Measurements from ENCODE around the gene ZNF133.
"Not testable (repeated sequence)": the region's sequence is repeated elsewhere in the genome, so short reads cannot be mapped to it uniquely, and the experiment has no call there.

The ZNF133 gene

DNA sequence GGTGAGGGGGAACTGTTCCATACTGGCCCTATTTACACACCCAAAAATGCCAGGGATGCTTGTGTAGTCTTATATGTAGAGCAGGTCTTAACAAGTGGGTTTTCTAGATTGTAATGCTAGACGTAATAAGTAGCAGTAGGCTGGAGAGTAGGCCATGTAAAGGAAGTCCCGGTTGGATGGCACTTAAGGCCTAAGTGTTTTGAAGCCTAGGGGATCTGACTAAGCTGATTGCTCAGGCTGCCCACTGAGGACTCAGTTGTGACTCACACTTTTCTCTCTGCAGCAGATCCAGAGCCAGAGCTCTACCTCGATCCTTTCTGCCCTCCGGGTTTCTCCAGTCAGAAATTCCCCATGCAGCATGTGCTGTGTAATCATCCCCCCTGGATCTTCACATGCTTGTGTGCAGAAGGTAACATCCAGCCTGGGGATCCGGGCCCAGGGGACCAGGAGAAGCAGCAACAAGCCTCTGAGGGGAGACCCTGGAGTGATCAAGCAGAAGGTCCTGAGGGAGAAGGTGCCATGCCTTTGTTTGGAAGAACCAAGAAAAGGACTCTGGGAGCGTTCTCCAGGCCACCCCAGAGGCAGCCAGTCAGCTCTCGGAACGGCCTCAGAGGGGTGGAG, 26.6 kb downstream of the ZNF133 start:
- no peak overlapping the region for H3K27ac ChIP-seq (ENCODE audit: low read length)
- no peaks in the 10 kb centered on the region for H3K27me3 ChIP-seq (ENCODE audit: control insufficient read depth in 1 of 2, insufficient read depth in 2 of 2, low read length in 2 of 2)
- no peaks in the 10 kb centered on the region for H3K9me3 ChIP-seq (ENCODE audit: control insufficient read depth in 2 of 2, low read length in 2 of 2)
- no peak overlapping the region for H3K9ac ChIP-seq (ENCODE audit: low read length in 2 of 2)
- H3K4me1 ChIP-seq (ENCODE audit: control insufficient read depth, insufficient read depth, low read length) = no peaks in the 10 kb centered on the region
- H3K36me3 ChIP-seq (ENCODE audit: control insufficient read depth in 2 of 2, insufficient read depth in 2 of 2, low read length in 2 of 2) = peaks cover 27 to 35% of the 10 kb centered on the region in 2 donors
- no peak overlapping the region for H3K4me3 ChIP-seq (ENCODE audit: low read length in 2 of 2)

DNA sequence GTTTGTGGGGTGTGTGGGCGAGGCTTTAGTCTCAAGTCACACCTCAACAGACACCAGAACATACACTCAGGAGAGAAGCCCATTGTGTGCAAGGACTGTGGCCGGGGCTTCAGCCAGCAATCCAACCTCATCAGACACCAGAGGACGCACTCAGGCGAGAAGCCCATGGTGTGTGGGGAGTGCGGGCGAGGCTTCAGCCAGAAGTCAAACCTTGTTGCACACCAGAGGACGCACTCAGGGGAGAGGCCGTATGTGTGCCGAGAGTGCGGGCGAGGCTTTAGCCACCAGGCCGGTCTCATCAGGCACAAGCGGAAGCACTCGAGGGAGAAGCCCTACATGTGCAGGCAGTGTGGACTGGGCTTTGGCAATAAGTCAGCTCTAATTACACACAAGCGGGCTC, 27.8 kb downstream of the ZNF133 start:
- Histone ChIP-seq H3K27me3 (ENCODE audit: control insufficient read depth in 1 of 2, insufficient read depth in 2 of 2, low read length in 2 of 2) (no peaks in the 10 kb centered on the region), H3K9me3 (ENCODE audit: control insufficient read depth in 2 of 2, low read length in 2 of 2) (no peaks in the 10 kb centered on the region), H3K27ac (ENCODE audit: low read length) (no peak overlapping the region), H3K4me3 (ENCODE audit: low read length in 2 of 2) (no peak overlapping the region), H3K36me3 (ENCODE audit: control insufficient read depth in 2 of 2, insufficient read depth in 2 of 2, low read length in 2 of 2) (peaks cover 27 to 32% of the 10 kb centered on the region in 2 donors), H3K9ac (ENCODE audit: low read length in 2 of 2) (no peak overlapping the region), H3K4me1 (ENCODE audit: control insufficient read depth, insufficient read depth, low read length) (no peaks in the 10 kb centered on the region)

DNA sequence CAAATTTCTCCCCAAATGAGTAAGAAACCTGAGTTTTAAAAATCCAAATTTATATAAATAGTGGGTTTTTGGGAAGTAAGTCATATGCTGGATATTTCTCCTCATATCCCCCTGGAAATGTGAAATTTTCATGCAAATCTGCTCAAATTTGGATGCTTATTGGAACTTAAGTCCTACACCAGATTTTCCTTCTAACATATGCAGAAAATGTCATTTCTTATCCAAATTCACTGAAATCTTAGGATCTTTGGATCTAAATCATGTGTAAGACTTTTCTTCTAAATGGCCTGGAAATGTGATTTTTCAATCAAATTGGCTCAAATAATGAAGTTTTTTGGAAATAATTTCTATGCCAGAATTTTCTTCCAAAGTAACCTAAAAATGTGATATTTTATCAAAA, 33.0 kb downstream of the ZNF133 start:
- H3K9me3 ChIP-seq (ENCODE audit: control insufficient read depth in 2 of 2, low read length in 2 of 2) = no peaks in the 10 kb centered on the region
- no peak overlapping the region for H3K9ac ChIP-seq (ENCODE audit: low read length in 2 of 2)
- H3K36me3 ChIP-seq (ENCODE audit: control insufficient read depth in 2 of 2, insufficient read depth in 2 of 2, low read length in 2 of 2) = peaks cover 8 to 11% of the 10 kb centered on the region in 2 donors
- no peak overlapping the region for H3K27ac ChIP-seq (ENCODE audit: low read length)
- H3K4me1 ChIP-seq (ENCODE audit: control insufficient read depth, insufficient read depth, low read length) = no peaks in the 10 kb centered on the region
- no peaks in the 10 kb centered on the region for H3K27me3 ChIP-seq (ENCODE audit: control insufficient read depth in 1 of 2, insufficient read depth in 2 of 2, low read length in 2 of 2)
- H3K4me3 ChIP-seq (ENCODE audit: low read length in 2 of 2) = no peak overlapping the region

DNA sequence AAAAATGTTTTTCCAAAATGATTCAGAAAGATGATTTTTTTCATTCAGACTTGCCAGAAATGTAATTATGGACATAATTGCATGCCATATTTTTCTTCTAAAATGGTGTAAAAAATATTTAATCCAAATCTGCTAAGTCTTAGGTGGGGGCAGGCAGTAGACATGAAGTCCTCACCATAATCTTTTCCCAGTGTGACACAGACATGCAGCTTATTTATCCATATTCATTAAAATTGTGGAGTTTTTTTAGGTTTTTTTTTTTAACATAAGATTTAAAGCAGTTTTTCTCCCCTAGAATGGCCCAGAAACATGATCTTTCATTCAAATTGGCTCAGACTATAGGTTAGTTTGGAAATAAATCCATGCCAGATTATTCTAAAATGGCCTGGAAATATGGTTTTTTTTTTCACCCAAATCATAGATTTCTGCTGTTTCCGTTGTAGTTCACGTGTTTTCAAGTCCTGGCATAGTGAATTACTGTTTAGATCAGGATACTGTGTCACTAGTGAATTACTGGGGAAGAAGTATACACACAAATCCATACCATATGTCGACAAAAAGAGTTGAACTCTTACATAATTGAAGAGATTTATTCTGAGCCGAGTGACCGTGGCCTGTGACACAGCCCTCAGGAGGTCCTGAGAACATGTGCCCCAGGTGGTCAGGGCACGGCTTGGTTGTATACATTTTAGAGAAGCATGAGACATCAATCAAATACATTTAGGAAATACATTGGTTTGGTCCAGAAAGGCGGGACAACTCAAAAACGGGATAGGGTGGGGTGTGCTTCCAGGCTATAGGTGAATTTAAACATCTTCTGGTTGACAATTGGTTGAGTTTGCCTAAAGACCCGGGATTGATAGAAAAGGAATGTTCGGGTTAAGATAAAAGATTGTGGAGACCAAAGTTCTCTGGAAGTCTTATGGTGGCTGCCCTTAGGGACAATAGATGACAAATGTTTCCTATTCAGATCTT, 33.9 kb downstream of the ZNF133 start:
- Histone ChIP-seq H3K4me3 (ENCODE audit: low read length in 2 of 2) (no peak overlapping the region), H3K9ac (ENCODE audit: low read length in 2 of 2) (no peak overlapping the region), H3K4me1 (ENCODE audit: control insufficient read depth, insufficient read depth, low read length) (no peaks in the 10 kb centered on the region), H3K27me3 (ENCODE audit: control insufficient read depth in 1 of 2, insufficient read depth in 2 of 2, low read length in 2 of 2) (no peaks in the 10 kb centered on the region), H3K36me3 (ENCODE audit: control insufficient read depth in 2 of 2, insufficient read depth in 2 of 2, low read length in 2 of 2) (peaks cover 3 to 6% of the 10 kb centered on the region in 2 donors), H3K9me3 (ENCODE audit: control insufficient read depth in 2 of 2, low read length in 2 of 2) (no peaks in the 10 kb centered on the region), H3K27ac (ENCODE audit: low read length) (no peak overlapping the region)

DNA sequence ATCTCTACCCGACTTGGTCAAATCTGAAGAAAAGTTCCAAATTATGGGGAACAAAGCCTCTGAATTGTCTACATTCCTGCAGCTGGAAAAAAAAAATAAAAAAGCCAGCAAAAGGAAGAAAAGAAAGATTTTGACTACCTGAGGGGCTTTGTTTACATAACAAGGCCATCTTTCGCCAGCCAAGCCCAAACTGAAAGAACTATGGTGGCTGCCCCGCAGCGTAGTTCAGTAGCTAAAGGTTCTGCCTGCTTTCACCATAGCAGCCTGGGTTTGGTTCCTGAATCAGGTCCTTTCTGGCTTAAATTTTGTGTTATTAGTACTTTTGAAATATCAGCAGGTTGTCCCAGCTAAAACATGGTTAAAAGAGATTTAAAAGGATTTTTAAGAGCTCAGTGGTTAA, 35.4 kb downstream of the ZNF133 start:
- H3K27me3 ChIP-seq (ENCODE audit: control insufficient read depth in 1 of 2, insufficient read depth in 2 of 2, low read length in 2 of 2) = no peaks in the 10 kb centered on the region
- H3K36me3 ChIP-seq (ENCODE audit: control insufficient read depth in 2 of 2, insufficient read depth in 2 of 2, low read length in 2 of 2) = no peaks in the 10 kb centered on the region
- no peak overlapping the region for H3K27ac ChIP-seq (ENCODE audit: low read length)
- no peaks in the 10 kb centered on the region for H3K9me3 ChIP-seq (ENCODE audit: control insufficient read depth in 2 of 2, low read length in 2 of 2)
- H3K4me3 ChIP-seq (ENCODE audit: low read length in 2 of 2) = no peak overlapping the region
- no peak overlapping the region for H3K9ac ChIP-seq (ENCODE audit: low read length in 2 of 2)
- no peaks in the 10 kb centered on the region for H3K4me1 ChIP-seq (ENCODE audit: control insufficient read depth, insufficient read depth, low read length)

DNA sequence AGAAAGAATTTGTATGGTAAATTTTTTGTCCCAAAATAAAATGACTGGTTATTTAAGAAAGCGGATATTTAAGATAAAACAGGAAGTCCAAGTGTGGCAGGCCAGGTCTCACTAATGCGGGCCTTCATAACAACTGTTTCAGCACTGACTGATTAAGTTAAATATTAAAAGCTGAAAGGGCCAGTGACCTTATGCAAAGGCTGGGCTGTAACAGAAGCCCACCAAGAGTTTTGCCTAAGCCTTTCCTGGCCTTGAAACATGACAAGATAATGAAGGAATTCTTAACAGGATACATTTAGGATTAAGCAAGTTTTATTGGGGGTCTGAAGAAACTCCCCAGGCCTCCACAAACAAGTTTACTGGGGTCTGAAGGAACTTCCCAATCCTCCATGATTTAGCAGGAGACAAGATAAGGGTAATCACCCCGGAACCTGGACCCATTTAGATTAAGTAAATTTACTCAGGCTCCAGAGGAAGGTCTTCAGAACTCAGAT, 36.3 kb downstream of the ZNF133 start:
- Histone ChIP-seq H3K27me3 (ENCODE audit: control insufficient read depth in 1 of 2, insufficient read depth in 2 of 2, low read length in 2 of 2) (no peaks in the 10 kb centered on the region), H3K4me3 (ENCODE audit: low read length in 2 of 2) (no peak overlapping the region), H3K9ac (ENCODE audit: low read length in 2 of 2) (no peak overlapping the region), H3K27ac (ENCODE audit: low read length) (no peak overlapping the region), H3K4me1 (ENCODE audit: control insufficient read depth, insufficient read depth, low read length) (no peaks in the 10 kb centered on the region), H3K36me3 (ENCODE audit: control insufficient read depth in 2 of 2, insufficient read depth in 2 of 2, low read length in 2 of 2) (no peaks in the 10 kb centered on the region), H3K9me3 (ENCODE audit: control insufficient read depth in 2 of 2, low read length in 2 of 2) (no peaks in the 10 kb centered on the region)

DNA sequence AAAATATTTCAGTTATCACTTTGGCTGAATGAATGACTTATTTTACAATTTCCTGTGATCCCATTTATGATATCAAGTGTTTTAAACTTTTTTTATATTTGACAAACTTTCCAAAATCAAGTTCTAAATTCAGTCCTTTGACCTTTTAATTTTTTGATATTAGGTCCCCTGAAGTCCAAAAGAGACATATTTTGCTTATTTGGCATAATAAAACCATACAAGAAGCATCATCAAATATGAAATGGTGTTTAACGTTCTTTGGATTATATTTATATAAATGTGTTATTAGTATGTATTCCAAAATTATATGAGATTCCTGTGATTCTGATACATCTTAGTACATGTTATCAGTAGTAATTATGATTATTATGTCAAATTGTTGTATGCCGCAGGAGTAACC, 38.7 kb downstream of the ZNF133 start:
- Histone ChIP-seq H3K4me3 (ENCODE audit: low read length in 2 of 2) (no peak overlapping the region), H3K9me3 (ENCODE audit: control insufficient read depth in 2 of 2, low read length in 2 of 2) (peaks cover 3 to 8% of the 10 kb centered on the region in 2 donors), H3K9ac (ENCODE audit: low read length in 2 of 2) (no peak overlapping the region), H3K27me3 (ENCODE audit: control insufficient read depth in 1 of 2, insufficient read depth in 2 of 2, low read length in 2 of 2) (no peaks in the 10 kb centered on the region), H3K4me1 (ENCODE audit: control insufficient read depth, insufficient read depth, low read length) (no peaks in the 10 kb centered on the region), H3K36me3 (ENCODE audit: control insufficient read depth in 2 of 2, insufficient read depth in 2 of 2, low read length in 2 of 2) (no peaks in the 10 kb centered on the region), H3K27ac (ENCODE audit: low read length) (no peak overlapping the region)

DNA sequence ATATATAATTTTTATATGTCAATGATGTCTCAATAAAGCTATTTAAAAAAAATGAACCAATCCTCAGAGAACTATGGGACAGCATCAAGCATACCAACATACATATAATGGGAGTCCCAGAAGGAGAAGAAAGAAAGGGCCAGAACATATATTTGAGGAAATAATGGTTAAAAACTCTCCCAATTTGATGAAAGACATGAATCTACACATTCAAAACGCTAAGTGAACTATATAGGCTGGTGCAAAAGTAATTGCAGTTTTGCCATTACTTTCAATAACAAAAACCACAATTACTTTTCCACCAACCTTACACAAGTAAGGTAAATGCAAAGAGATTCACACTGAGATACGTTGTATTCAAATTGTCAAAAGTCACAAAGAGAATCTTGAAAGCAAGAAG, 43.4 kb downstream of the ZNF133 start:
- peaks cover 4 to 8% of the 10 kb centered on the region in 2 donors for H3K9me3 ChIP-seq (ENCODE audit: control insufficient read depth in 2 of 2, low read length in 2 of 2)
- no peak overlapping the region for H3K9ac ChIP-seq (ENCODE audit: low read length in 2 of 2)
- no peak overlapping the region for H3K4me3 ChIP-seq (ENCODE audit: low read length in 2 of 2)
- no peaks in the 10 kb centered on the region for H3K27me3 ChIP-seq (ENCODE audit: control insufficient read depth in 1 of 2, insufficient read depth in 2 of 2, low read length in 2 of 2)
- H3K4me1 ChIP-seq (ENCODE audit: control insufficient read depth, insufficient read depth, low read length) = no peaks in the 10 kb centered on the region
- no peaks in the 10 kb centered on the region for H3K36me3 ChIP-seq (ENCODE audit: control insufficient read depth in 2 of 2, insufficient read depth in 2 of 2, low read length in 2 of 2)
- H3K27ac ChIP-seq (ENCODE audit: low read length) = no peak overlapping the region

DNA sequence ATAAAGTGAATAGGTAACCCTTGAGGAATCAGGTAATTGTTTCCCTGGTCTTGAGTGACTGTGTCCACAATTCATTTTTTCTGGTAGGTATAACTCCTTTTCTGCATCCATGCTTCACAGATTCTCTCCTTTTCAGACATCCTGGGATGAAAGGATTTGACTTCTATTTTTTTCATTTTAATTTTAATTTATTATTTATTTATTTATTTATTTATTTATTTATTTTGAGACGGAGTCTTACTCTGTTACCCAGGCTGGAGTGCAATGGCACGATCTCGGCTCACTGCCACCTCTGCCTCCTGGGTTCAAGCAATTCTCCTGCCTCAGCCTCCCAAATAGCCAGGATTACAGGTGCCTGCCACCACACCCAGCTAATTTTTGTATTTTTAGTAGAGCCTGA, 61.4 kb downstream of the ZNF133 start:
- not testable (repeated sequence) for H3K27me3 ChIP-seq (ENCODE audit: control insufficient read depth in 1 of 2, insufficient read depth in 2 of 2, low read length in 2 of 2); H3K9ac ChIP-seq (ENCODE audit: low read length in 2 of 2); H3K9me3 ChIP-seq (ENCODE audit: control insufficient read depth in 2 of 2, low read length in 2 of 2); H3K27ac ChIP-seq (ENCODE audit: low read length); H3K36me3 ChIP-seq (ENCODE audit: control insufficient read depth in 2 of 2, insufficient read depth in 2 of 2, low read length in 2 of 2); H3K4me3 ChIP-seq (ENCODE audit: low read length in 2 of 2); H3K4me1 ChIP-seq (ENCODE audit: control insufficient read depth, insufficient read depth, low read length)

DNA sequence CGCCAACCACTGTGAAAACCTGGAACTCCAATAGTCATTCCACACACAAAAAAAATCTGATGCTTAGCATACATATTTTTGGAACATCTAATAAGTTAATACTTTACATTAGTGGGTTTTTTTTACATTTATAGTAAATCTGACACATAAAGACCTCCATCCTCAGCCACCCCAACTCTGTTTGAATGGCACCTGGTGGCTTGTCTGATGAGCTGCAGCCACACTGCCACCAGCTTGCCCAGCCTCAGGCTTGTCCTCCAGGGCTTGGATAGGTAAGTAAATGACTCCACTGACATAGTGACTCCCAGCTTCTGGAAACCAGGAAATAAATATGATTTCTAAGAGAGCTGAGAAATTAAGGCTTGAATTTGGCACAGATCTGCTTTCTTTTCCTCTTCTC, 71.5 kb downstream of the ZNF133 start:
- peaks cover 0 to 5% of the 10 kb centered on the region in 2 donors for H3K9me3 ChIP-seq (ENCODE audit: control insufficient read depth in 2 of 2, low read length in 2 of 2)
- H3K9ac ChIP-seq (ENCODE audit: low read length in 2 of 2) = no peak overlapping the region
- H3K36me3 ChIP-seq (ENCODE audit: control insufficient read depth in 2 of 2, insufficient read depth in 2 of 2, low read length in 2 of 2) = no peaks in the 10 kb centered on the region
- H3K4me3 ChIP-seq (ENCODE audit: low read length in 2 of 2) = no peak overlapping the region
- no peaks in the 10 kb centered on the region for H3K27me3 ChIP-seq (ENCODE audit: control insufficient read depth in 1 of 2, insufficient read depth in 2 of 2, low read length in 2 of 2)
- H3K27ac ChIP-seq (ENCODE audit: low read length) = no peak overlapping the region
- H3K4me1 ChIP-seq (ENCODE audit: control insufficient read depth, insufficient read depth, low read length) = peaks cover 2% of the 10 kb centered on the region

DNA sequence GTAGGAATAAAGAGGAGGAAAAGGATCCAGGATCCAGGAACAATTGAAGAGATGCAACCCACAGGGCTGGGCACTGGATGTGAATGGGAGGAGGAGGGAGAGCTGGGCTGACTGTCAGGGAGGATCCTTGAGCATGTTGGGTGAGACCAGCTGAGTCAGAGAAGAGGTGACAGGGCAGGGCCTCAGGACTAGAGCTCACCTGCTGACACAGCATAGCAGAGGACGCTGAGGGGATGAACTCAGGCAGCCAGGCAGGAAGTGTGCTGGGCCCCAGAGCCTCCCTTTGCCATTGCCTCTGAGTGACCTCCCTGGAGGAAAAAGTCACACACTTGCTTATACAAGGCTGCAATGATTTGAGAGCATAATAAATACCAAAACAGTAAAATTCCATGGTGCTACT, 72.3 kb downstream of the ZNF133 start:
- H3K9ac ChIP-seq (ENCODE audit: low read length in 2 of 2) = no peak overlapping the region
- no peaks in the 10 kb centered on the region for H3K36me3 ChIP-seq (ENCODE audit: control insufficient read depth in 2 of 2, insufficient read depth in 2 of 2, low read length in 2 of 2)
- peaks cover 2% of the 10 kb centered on the region for H3K4me1 ChIP-seq (ENCODE audit: control insufficient read depth, insufficient read depth, low read length)
- H3K27ac ChIP-seq (ENCODE audit: low read length) = no peak overlapping the region
- no peak overlapping the region for H3K4me3 ChIP-seq (ENCODE audit: low read length in 2 of 2)
- peaks cover 0 to 5% of the 10 kb centered on the region in 2 donors for H3K9me3 ChIP-seq (ENCODE audit: control insufficient read depth in 2 of 2, low read length in 2 of 2)
- no peaks in the 10 kb centered on the region for H3K27me3 ChIP-seq (ENCODE audit: control insufficient read depth in 1 of 2, insufficient read depth in 2 of 2, low read length in 2 of 2)

Data from stomach smooth muscle (tissue), 2 donors.